Mesenteric fat pad (tissue), 1 donor: ENCODE measurements around the gene ATP9B. TPM values are rescaled to one million over a fixed set of nuclear protein-coding genes. Genes with fewer than 3 reads are reported as not detected.
"Not testable (repeated sequence)": the region's sequence is repeated elsewhere in the genome, so short reads cannot be mapped to it uniquely, and the experiment has no call there.

ENCODE experiments used
- DNase-seq: peaks from one replicate; pipeline ENCODE4 v3.0.0-alpha.2; 2020; ENCODE audit warnings: low spot score
- total RNA-seq: library from RNA; stranded (reverse); fragmentation: NEBNext Ultra II Directional; extraction: Animal tissue kit (Norgen Biotek cat#: 25700); gene quantifications from one replicate; pipeline ENCODE4 v1.2.1, GENCODE V29; 2021
- donor health status: DM: yes; HTN: yes; CAD: no.

Gene ATP9B
- total RNA-seq, 1 donor from 2014 or later = 28.3 TPM

- no peak for DNase-seq
Observed at GRCh38 chr18:79275992-79276391, 206.8 kb downstream of the ATP9B start.

GRCh38 chr18:79278896-79279295 is 209.7 kb downstream of the ATP9B start:
- no peak for DNase-seq

- no peak for DNase-seq
Observed at GRCh38 chr18:79283131-79283810, 214.1 kb downstream of the ATP9B start.

- DNase-seq = no peak
Observed at GRCh38 chr18:79283929-79284328, 214.7 kb downstream of the ATP9B start.

GRCh38 chr18:79285191-79285590 is 216.0 kb downstream of the ATP9B start:
- DNase-seq = not testable (repeated sequence)

GRCh38 chr18:79290409-79290808 is 221.2 kb downstream of the ATP9B start:
- DNase-seq = not testable (repeated sequence)

- DNase-seq = no peak
Observed at GRCh38 chr18:79290876-79291275, 221.7 kb downstream of the ATP9B start.

GRCh38 chr18:79294235-79294634 is 225.0 kb downstream of the ATP9B start:
- no peak for DNase-seq

- no peak for DNase-seq
Observed at GRCh38 chr18:79299272-79299671, 230.1 kb downstream of the ATP9B start.

- DNase-seq = no peak
Observed at GRCh38 chr18:79299711-79300110, 230.5 kb downstream of the ATP9B start.

- no peak for DNase-seq
Observed at GRCh38 chr18:79300413-79300812, 231.2 kb downstream of the ATP9B start.

- no peak for DNase-seq
Observed at GRCh38 chr18:79302120-79302519, 232.9 kb downstream of the ATP9B start.

- DNase-seq = no peak
Observed at GRCh38 chr18:79305911-79306310, 236.7 kb downstream of the ATP9B start.

GRCh38 chr18:79309614-79310358 is 240.6 kb downstream of the ATP9B start:
- DNase-seq = no peak

GRCh38 chr18:79314838-79315388 is 245.7 kb downstream of the ATP9B start:
- DNase-seq = no peak

- DNase-seq = no peak
Observed at GRCh38 chr18:79315596-79315995, 246.4 kb downstream of the ATP9B start.

- no peak for DNase-seq
Observed at GRCh38 chr18:79317703-79318102, 248.5 kb downstream of the ATP9B start.

- DNase-seq = no peak
Observed at GRCh38 chr18:79318142-79318673, 249.0 kb downstream of the ATP9B start.

- no peak for DNase-seq
Observed at GRCh38 chr18:79320216-79320850, 251.1 kb downstream of the ATP9B start.

GRCh38 chr18:79321625-79322405 is 252.6 kb downstream of the ATP9B start:
- no peak for DNase-seq

- no peak for DNase-seq
Observed at GRCh38 chr18:79322441-79322840, 253.2 kb downstream of the ATP9B start.
